Panc1 (cell line): ENCODE results near the gene PMP22.

ENCODE experiments used
- CTCF ChIP-seq: fragments of 450-650 bp; IDR thresholded peaks from 2 replicates; pipeline ENCODE4 v1.5.1; 2017; ENCODE audit warnings: mild to moderate bottlenecking
- POLR2AphosphoS5 ChIP-seq: IDR thresholded peaks from 2 replicates; pipeline ENCODE4 v1.6.1; 2012; ENCODE audit warnings: mild to moderate bottlenecking, low read depth, low read length, moderate library complexity
- REST ChIP-seq, 2 experiments: IDR thresholded peaks; 2 replicates each; pipeline ENCODE4 v1.6.1; 2011 to 2012; ENCODE audit warnings: low read depth in 2 of 2, control low read depth in 1 of 2, low read length in 1 of 2, mild to moderate bottlenecking in 1 of 2, moderate library complexity in 1 of 2; ENCODE audit not compliant: insufficient read depth in 1 of 2
- SIN3A ChIP-seq: IDR thresholded peaks from 2 replicates; pipeline ENCODE4 v1.6.1; 2012; ENCODE audit warnings: low read depth, mild to moderate bottlenecking, low read length, moderate library complexity, borderline replicate concordance; ENCODE audit not compliant: insufficient read depth

- TF ChIP-seq CTCF (peak; percentile 27), POLR2AphosphoS5 (no peak), REST (IDR thresholded peaks at IDR 0.05; ENCODE audit: insufficient read depth in 1 of 2, low read depth in 2 of 2, low read length in 1 of 2) (no peak), SIN3A (no peak)
Measured at GRCh38 chr17:15233022-15233805, 31.9 kb downstream of the PMP22 start.
